T-helper 1 cell treated with Interleukin-12 subunit alpha and Interleukin-12 subunit beta and Interleukin-4 antibody, amounts not matched to agents 30 μg/mL and 1 μg/mL, for 36 hours (primary cell): ENCODE results near the gene MCEMP1.

Experiments
- H3K27ac Mint-ChIP-seq: one replicate; pipeline ENCODE4 v1.8.0; 2021; ENCODE audit warnings: mild to moderate bottlenecking, mixed read lengths
- H3K27me3 Mint-ChIP-seq: one replicate; pipeline ENCODE4 v1.8.0; 2021; ENCODE audit warnings: low read depth, mixed read lengths
- H3K36me3 Mint-ChIP-seq: one replicate; pipeline ENCODE4 v1.8.0; 2021; ENCODE audit warnings: low read depth, mixed read lengths
- H3K4me1 Mint-ChIP-seq: one replicate; pipeline ENCODE4 v1.8.0; 2021; ENCODE audit warnings: low read depth, mixed read lengths
- H3K4me3 Mint-ChIP-seq: one replicate; pipeline ENCODE4 v1.8.0; 2021; ENCODE audit warnings: mild to moderate bottlenecking, moderate library complexity, mixed read lengths
- H3K9me3 Mint-ChIP-seq: one replicate; pipeline ENCODE4 v1.8.0; 2021; ENCODE audit warnings: mixed read lengths

Gene MCEMP1

GRCh38 chr19:7676854-7677253 lies at the start of gene MCEMP1:
Gene MCEMP1, plus strand, starts transcription at chr19:7677090. Its CDS starts 31 bp downstream, at chr19:7677121.
- H3K4me3 Mint-ChIP-seq, result peak within 1 kb of the TSS; percentile 31
- peaks cover 30% of the 10 kb centered on the region for H3K27me3 Mint-ChIP-seq
- peak within 1 kb of the TSS; percentile 50 for H3K27ac Mint-ChIP-seq
- peaks cover 2% of the 10 kb centered on the region for H3K36me3 Mint-ChIP-seq
- H3K9me3 Mint-ChIP-seq, result no peaks in the 10 kb centered on the region
- H3K4me1 Mint-ChIP-seq, result peaks cover 35% of the 10 kb centered on the region

GRCh38 chr19:7627166-7627565 lies 49.7 kb upstream of the MCEMP1 start:
- Mint-ChIP-seq H3K36me3 (peaks cover 20% of the 10 kb centered on the region), H3K4me1 (peaks cover 31% of the 10 kb centered on the region), H3K27me3 (no peaks in the 10 kb centered on the region), H3K4me3 (no peak overlapping the region), H3K9me3 (no peaks in the 10 kb centered on the region), H3K27ac (no peak overlapping the region)

GRCh38 chr19:7628589-7629311 lies 48.1 kb upstream of the MCEMP1 start:
- H3K36me3 Mint-ChIP-seq, result peaks cover 15% of the 10 kb centered on the region

GRCh38 chr19:7629347-7630054 lies 47.4 kb upstream of the MCEMP1 start, which contains the start of the genes PET100 and XAB2:
Gene PET100, plus strand, starts transcription at chr19:7629793. Its CDS starts 41 bp downstream, at chr19:7629834.
Gene XAB2, minus strand, starts transcription at chr19:7629545. Its CDS starts 18 bp downstream, at chr19:7629527.
- Mint-ChIP-seq H3K27me3 (no peaks in the 10 kb centered on the region), H3K36me3 (peaks cover 13% of the 10 kb centered on the region), H3K4me3 (peak within 1 kb of the TSS; percentile 99), H3K27ac (peak within 1 kb of the TSS; percentile 100), H3K4me1 (peaks cover 31% of the 10 kb centered on the region), H3K9me3 (no peaks in the 10 kb centered on the region)

More at GRCh38 chr19:7628589-7629311, 48.1 kb upstream of the MCEMP1 start:
- Mint-ChIP-seq H3K9me3 (no peaks in the 10 kb centered on the region), H3K4me1 (peaks cover 31% of the 10 kb centered on the region), H3K27me3 (no peaks in the 10 kb centered on the region), H3K27ac (peak overlapping the region; percentile 100), H3K4me3 (peak overlapping the region; percentile 99)

- H3K4me3 Mint-ChIP-seq, result no peak overlapping the region
- H3K27me3 Mint-ChIP-seq, result no peaks in the 10 kb centered on the region
- H3K9me3 Mint-ChIP-seq, result no peaks in the 10 kb centered on the region
- H3K36me3 Mint-ChIP-seq, result peaks cover 11% of the 10 kb centered on the region
- H3K27ac Mint-ChIP-seq, result no peak overlapping the region
- H3K4me1 Mint-ChIP-seq, result peaks cover 36% of the 10 kb centered on the region
Measured at GRCh38 chr19:7631577-7631976, 45.3 kb upstream of the MCEMP1 start.

- Mint-ChIP-seq H3K27ac (no peak overlapping the region), H3K4me3 (no peak overlapping the region), H3K36me3 (peaks cover 9% of the 10 kb centered on the region), H3K9me3 (no peaks in the 10 kb centered on the region), H3K4me1 (peaks cover 36% of the 10 kb centered on the region), H3K27me3 (no peaks in the 10 kb centered on the region)
Measured at GRCh38 chr19:7632340-7633203, 44.3 kb upstream of the MCEMP1 start.

- Mint-ChIP-seq H3K27ac (no peak within 1 kb of the TSS), H3K9me3 (no peaks in the 10 kb centered on the region), H3K4me3 (no peak within 1 kb of the TSS), H3K27me3 (no peaks in the 10 kb centered on the region), H3K4me1 (peaks cover 29% of the 10 kb centered on the region), H3K36me3 (peaks cover 9% of the 10 kb centered on the region)
Measured at GRCh38 chr19:7633698-7634097, 43.2 kb upstream of the MCEMP1 start, which contains the start of gene PCP2. Gene PCP2, minus strand, starts transcription at chr19:7633719. Its CDS starts 262 bp downstream, at chr19:7633457.

- Mint-ChIP-seq H3K4me3 (peak overlapping the region; percentile 81), H3K4me1 (peaks cover 23% of the 10 kb centered on the region), H3K36me3 (peaks cover 11% of the 10 kb centered on the region), H3K27me3 (no peaks in the 10 kb centered on the region), H3K9me3 (no peaks in the 10 kb centered on the region), H3K27ac (peak overlapping the region; percentile 62)
Measured at GRCh38 chr19:7635670-7636069, 41.2 kb upstream of the MCEMP1 start.

- peaks cover 11% of the 10 kb centered on the region for H3K36me3 Mint-ChIP-seq
- no peaks in the 10 kb centered on the region for H3K9me3 Mint-ChIP-seq
- no peaks in the 10 kb centered on the region for H3K27me3 Mint-ChIP-seq
- peaks cover 21% of the 10 kb centered on the region for H3K4me1 Mint-ChIP-seq
- peak overlapping the region; percentile 86 for H3K27ac Mint-ChIP-seq
- H3K4me3 Mint-ChIP-seq, result peak overlapping the region; percentile 81
Measured at GRCh38 chr19:7636317-7636690, 40.6 kb upstream of the MCEMP1 start.

GRCh38 chr19:7636691-7637373 lies 40.1 kb upstream of the MCEMP1 start, which contains the start of gene STXBP2:
Gene STXBP2, plus strand, starts transcription at chr19:7637110. Its CDS starts 40 bp downstream, at chr19:7637150.
- no peaks in the 10 kb centered on the region for H3K9me3 Mint-ChIP-seq
- peak within 1 kb of the TSS; percentile 81 for H3K4me3 Mint-ChIP-seq
- H3K4me1 Mint-ChIP-seq, result peaks cover 17% of the 10 kb centered on the region

GRCh38 chr19:7637374-7638256 lies 39.3 kb upstream of the MCEMP1 start:
- Mint-ChIP-seq H3K27ac (peak overlapping the region; percentile 86), H3K4me3 (peak overlapping the region; percentile 81), H3K36me3 (peaks cover 11% of the 10 kb centered on the region), H3K9me3 (no peaks in the 10 kb centered on the region), H3K27me3 (no peaks in the 10 kb centered on the region), H3K4me1 (peaks cover 17% of the 10 kb centered on the region)

More at GRCh38 chr19:7636691-7637373, 40.1 kb upstream of the MCEMP1 start, which contains the start of gene STXBP2:
- peaks cover 11% of the 10 kb centered on the region for H3K36me3 Mint-ChIP-seq
- H3K27me3 Mint-ChIP-seq, result no peaks in the 10 kb centered on the region
- peak within 1 kb of the TSS; percentile 86 for H3K27ac Mint-ChIP-seq

GRCh38 chr19:7638802-7639465 lies 38.0 kb upstream of the MCEMP1 start:
- Mint-ChIP-seq H3K27me3 (no peaks in the 10 kb centered on the region), H3K4me1 (peaks cover 17% of the 10 kb centered on the region), H3K4me3 (peak overlapping the region; percentile 61), H3K9me3 (no peaks in the 10 kb centered on the region), H3K27ac (peak overlapping the region; percentile 34), H3K36me3 (peaks cover 13% of the 10 kb centered on the region)
